K562 (cell line): ENCODE data around the gene ACRBP. TPM values are rescaled to one million over a fixed set of nuclear protein-coding genes. Genes with fewer than 3 reads are reported as not detected.

Experiments used
- ATAC-seq: fragments of 200-7000 bp; cut with Tn5 transposase; 3 replicates; pipeline ENCODE4 v1.9.1; 2020; ENCODE audit warnings: moderate library complexity
- BruUV-seq: library from RNA; stranded (reverse); fragments of 400-500 nt; replicated peaks from 2 replicates; lab custom pipeline; 2021; lab: Mats Ljungman, UMichigan
- CTCF ChIA-PET: fragments of 300-600 bp; formaldehyde crosslinking; extraction: SDS; loops from one replicate; lab custom pipeline; 2021; ENCODE audit warnings: low intra/inter-chr PET ratio; lab: Yijun Ruan, JAX
- POLR2A ChIA-PET: fragments of 300-600, 350-650 bp; sonication (Branson Sonifier 250); formaldehyde crosslinking; extraction: SDS; loops from one replicate; lab custom pipeline; 2021; ENCODE audit warnings: antibody characterized with exemption, inconsistent platforms; lab: Yijun Ruan, JAX
- DNase-seq, 4 experiments: peaks; one replicate each; pipeline versions ENCODE4 v3.0.0 to v3.0.0-alpha.2; 2011 to 2018; ENCODE audit warnings: low spot score in 3 of 4, mixed read lengths in 3 of 4; ENCODE audit errors: extremely low read depth in 1 of 4
- FAIRE-seq: peaks from 2 replicates; lab custom pipeline; 2011; peaks lifted over from hg19 to GRCh38; lab: Jason Lieb, UNC
- H2AFZ ChIP-seq: 2 replicates; pipeline ENCODE4 v1.6.0; 2011; ENCODE audit warnings: low read depth, low read length, control low read depth, inconsistent platforms
- H3K27ac ChIP-seq: fragments of 200-600 bp; 3 replicates; pipeline ENCODE4 v1.8.0; 2011; ENCODE audit warnings: low read depth, mild to moderate bottlenecking, control low read depth, inconsistent platforms, low read length, moderate library complexity, mixed read lengths; ENCODE audit errors: extremely low read depth
- H3K27me3 ChIP-seq, 2 experiments: fragments of 300-600 bp in 1 of 2; 2 replicates in 1 of 2; 3 replicates in 1 of 2; pipeline versions ENCODE4 v1.6.0 to v1.8.0; 2011; ENCODE audit warnings: inconsistent platforms in 2 of 2, low read length in 2 of 2, mild to moderate bottlenecking in 1 of 2, mixed read lengths in 1 of 2, moderate library complexity in 1 of 2; ENCODE audit not compliant: control insufficient read depth in 2 of 2, insufficient read depth in 2 of 2
- H3K36me3 ChIP-seq: fragments of 300-600 bp; 3 replicates; pipeline ENCODE4 v1.8.0; 2011; ENCODE audit warnings: mild to moderate bottlenecking, low read length, inconsistent platforms; ENCODE audit not compliant: control insufficient read depth, insufficient read depth
- H3K4me1 ChIP-seq, 2 experiments: fragments of 200-600 bp in 1 of 2; replicated peaks in 1 of 2; 2 replicates in 1 of 2; 3 replicates in 1 of 2; pipeline versions ENCODE4 v1.5.1 to v1.8.0; 2011; ENCODE audit warnings: inconsistent platforms in 2 of 2, low read length in 2 of 2, mild to moderate bottlenecking in 1 of 2, mixed read lengths in 1 of 2, moderate library complexity in 1 of 2; ENCODE audit not compliant: control insufficient read depth in 2 of 2, insufficient read depth in 2 of 2
- H3K4me2 ChIP-seq: 2 replicates; pipeline ENCODE4 v1.6.1; 2011; ENCODE audit warnings: low read length, control low read depth, inconsistent platforms, mixed read lengths; ENCODE audit not compliant: insufficient read depth
- H3K4me3 ChIP-seq: fragments of 200-600 bp; sonication (generic), shearing (Covaris generic); 2 replicates; pipeline ENCODE4 v1.5.1; 2016; ENCODE audit warnings: control low read depth, inconsistent platforms
- H3K79me2 ChIP-seq: fragments of 200-600 bp; 3 replicates; pipeline ENCODE4 v1.8.0; 2011; ENCODE audit warnings: low read length, inconsistent platforms; ENCODE audit not compliant: control insufficient read depth, insufficient read depth
- H3K9ac ChIP-seq, 2 experiments: 2 replicates each; pipeline versions ENCODE4 v1.6.0 to v1.6.1; 2011; ENCODE audit warnings: low read depth in 2 of 2, low read length in 2 of 2, control low read depth in 1 of 2, inconsistent platforms in 1 of 2, mild to moderate bottlenecking in 1 of 2, mixed read lengths in 1 of 2; ENCODE audit not compliant: insufficient read depth in 1 of 2
- H3K9me1 ChIP-seq: one replicate; pipeline ENCODE4 v1.6.0; 2011; ENCODE audit warnings: inconsistent platforms, mild to moderate bottlenecking, low read length, moderate library complexity; ENCODE audit not compliant: control insufficient read depth, insufficient read depth
- H3K9me3 ChIP-seq: replicated peaks from 2 replicates; pipeline ENCODE4 v1.5.1; 2011; ENCODE audit warnings: low read depth, low read length, inconsistent platforms; ENCODE audit not compliant: control insufficient read depth, insufficient read depth
- H4K20me1 ChIP-seq: replicated peaks from 2 replicates; pipeline ENCODE4 v1.6.1; 2011; ENCODE audit warnings: low read length, inconsistent platforms, mixed read lengths; ENCODE audit not compliant: control insufficient read depth, insufficient read depth
- CREM ChIP-seq: IDR thresholded peaks from 2 replicates; pipeline ENCODE4 v1.6.1; 2014; ENCODE audit warnings: antibody characterized with exemption, low read depth
- DNMT1 ChIP-seq: fragments of 450-650 bp; IDR thresholded peaks from 2 replicates; pipeline ENCODE4 v1.6.1; 2016; ENCODE audit warnings: antibody characterized with exemption, mild to moderate bottlenecking
- EP400 ChIP-seq: fragments of 450-650 bp; IDR thresholded peaks from 2 replicates; pipeline ENCODE4 v1.6.1; 2017; ENCODE audit warnings: antibody characterized with exemption, mild to moderate bottlenecking, moderate library complexity
- FIP1L1 ChIP-seq: fragments of 200-400 bp; formaldehyde crosslinking; IDR thresholded peaks from 2 replicates; pipeline ENCODE4 v1.6.1; 2018; ENCODE audit warnings: mild to moderate bottlenecking, low read depth, low read length; ENCODE audit not compliant: poor library complexity, severe bottlenecking
- MIER1 ChIP-seq: fragments of 450-650 bp; IDR thresholded peaks from 2 replicates; pipeline ENCODE4 v1.6.1; 2016; ENCODE audit warnings: antibody characterized with exemption, mild to moderate bottlenecking, low read depth
- NONO ChIP-seq, 2 experiments: fragments of 200-400 bp in 1 of 2; fragments of 450-650 bp in 1 of 2; formaldehyde crosslinking in 1 of 2; IDR thresholded peaks; 2 replicates each; pipeline ENCODE4 v1.6.1; 2017; ENCODE audit warnings: low read depth in 2 of 2, mild to moderate bottlenecking in 2 of 2, moderate library complexity in 2 of 2, low read length in 1 of 2
- RCOR1 ChIP-seq, 2 experiments: IDR thresholded peaks; 2 replicates each; pipeline ENCODE4 v1.6.1; 2012; ENCODE audit warnings: low read depth in 2 of 2, low read length in 2 of 2, borderline replicate concordance in 1 of 2, improper control_type of control experiment in 1 of 2
- RFX1 ChIP-seq: fragments of 450-650 bp; IDR thresholded peaks from 2 replicates; pipeline ENCODE4 v1.6.1; 2016; ENCODE audit warnings: mild to moderate bottlenecking, moderate library complexity
- RHOXF2B ChIP-seq: fragments of 250-450 bp; sonication (Bioruptor Pico); conservative IDR thresholded peaks from 2 replicates; pipeline ENCODE4 v1.5.1; 2021
- STAT6 ChIP-seq: sonication (generic); formaldehyde crosslinking; IDR thresholded peaks from 2 replicates; pipeline ENCODE4 v1.8.1; 2023; ENCODE audit warnings: mild to moderate bottlenecking, missing genetic modification reagents
- ZNF354B ChIP-seq: fragments of 250-450 bp; sonication (Bioruptor Pico); IDR thresholded peaks from 2 replicates; pipeline ENCODE4 v1.4.0; 2020
- ZNF766 ChIP-seq: fragments of 200-800 bp; sonication (Bioruptor generic); conservative IDR thresholded peaks from 2 replicates; pipeline ENCODE4 v1.6.1; 2016; ENCODE audit warnings: missing genetic modification characterization, missing compliant biosample characterization
- WGBS: fragments of 100-300 bp; shearing (Covaris generic); methylation state at CpG from one replicate; pipeline ENCODE4 v1.1.6; 2016; ENCODE audit warnings: low coverage, mixed read lengths; ENCODE audit not compliant: insufficient coverage; ENCODE audit errors: missing lambda C conversion rate; 5-methylcytosine and 5-hydroxymethylcytosine counted together
- in situ Hi-C: fragments of 300-500 bp; cut with MboI; formaldehyde crosslinking; loops from 4 replicates; pipeline ENCODE4 v1.15.0; 2018; ENCODE audit warnings: inconsistent platforms, mixed read lengths
- intact Hi-C: fragments of 100-400 bp; cut with micrococcal nuclease; formaldehyde crosslinking; loops from 2 replicates; pipeline ENCODE4 v1.14.2; 2022
- polyA plus RNA-seq, 8 experiments: library from polyadenylated mRNA; depleted of rRNA in 4 of 8; stranded (reverse) in 5 of 8; unstranded in 3 of 8; fragments of >200 nt; fragmentation: Nextera tagmentation in 2 of 8; fragmentation: Illumina TruSeq in 1 of 8; extraction: Ambion mirVana in 2 of 8; extraction: Trizol in 1 of 8; gene quantifications; 2 replicates each; pipeline versions ENCODE4 v1.2.1 to v1.2.3, GENCODE V29; 2011 to 2014; ENCODE audit warnings: inconsistent platforms in 1 of 8, missing spikeins in 1 of 8
- total RNA-seq, 7 experiments: library from RNA; depleted of rRNA in 6 of 7; stranded (reverse); fragments of >200 nt in 6 of 7; fragmentation: Illumina TruSeq in 2 of 7; extraction: Trizol in 2 of 7; gene quantifications; 2 replicates each; pipeline versions ENCODE4 v1.2.1 to v1.2.3, GENCODE V29; 2011 to 2021; ENCODE audit warnings: low replicate concordance in 1 of 7
- TF ChIP-seq, protein P1 (sequence below), 3 experiments: fragments of 200-800 bp in 1 of 3; sonication (Bioruptor generic) in 1 of 3; sonication (generic) in 1 of 3; formaldehyde crosslinking in 1 of 3; IDR thresholded peaks; 2 replicates each; pipeline versions ENCODE4 v1.6.1 to v1.8.0; 2016 to 2022; ENCODE audit warnings: mild to moderate bottlenecking in 2 of 3, missing compliant biosample characterization in 2 of 3, missing genetic modification characterization in 2 of 3, missing genetic modification reagents in 1 of 3
- TF ChIP-seq, protein P2 (sequence below): fragments of 450-650 bp; IDR thresholded peaks from 2 replicates; pipeline ENCODE4 v1.6.1; 2017; ENCODE audit warnings: antibody characterized with exemption
- TF ChIP-seq, protein P3 (sequence below): IDR thresholded peaks from 2 replicates; pipeline ENCODE4 v1.6.1; 2014; ENCODE audit warnings: antibody characterized with exemption

The ACRBP gene
- total and polyA plus RNA-seq, 9 of the 15 experiments (the other 6 are each of a cell fraction or from before 2014, with no cell fraction given): 3.1 to 31.8 (median 8.4) TPM

- BruUV-seq: TSS peak; percentile 58
- ChIA-PET POLR2A (interaction anchor here (0.7 to 2.1 kb wide), 10 partner anchors 10 to 154 kb away, joined by 3 to 12 read pairs (median 4); partner anchors contain the start of genes COPS7A, GAPDH, LPAR5 and MLF2), CTCF (interaction anchor here (1.2 kb wide), 1 partner anchor 71 kb away, joined by 4 read pairs; no protein-coding TSS in a partner anchor)
- WGBS: 0% methylated on average over 3 of the region's 13 CpGs
- DNase-seq (no peak), ATAC-seq (no peak), FAIRE-seq (no peak)
- Histone ChIP-seq H3K9me3 (no peaks in the 10 kb centered on the region), H3K4me3 (peak overlapping the region; percentile 70), H3K27ac (peak overlapping the region; percentile 99), H2AFZ (peak overlapping the region; percentile 82), H3K4me2 (peak overlapping the region; percentile 99), H3K36me3 (peaks cover 33% of the 10 kb centered on the region), H3K4me1 (peaks cover 0 to 5% of the 10 kb centered on the region in 2 experiments; a peak in 1 of 5 replicates), H3K9me1 (no peaks in the 10 kb centered on the region), H3K79me2 (peaks cover 66% of the 10 kb centered on the region), H4K20me1 (no peaks in the 10 kb centered on the region), H3K9ac (peak overlapping the region; percentile 96 to 98), H3K27me3 (no peaks in the 10 kb centered on the region)
- intact Hi-C loops: loop anchor here (2.0 to 5.0 kb wide), 5 partner anchors 26 to 138 kb away; partner anchors contain the start of genes COPS7A and ING4
- in situ Hi-C loops: no loop called here
- TF ChIP-seq, protein P1, sequence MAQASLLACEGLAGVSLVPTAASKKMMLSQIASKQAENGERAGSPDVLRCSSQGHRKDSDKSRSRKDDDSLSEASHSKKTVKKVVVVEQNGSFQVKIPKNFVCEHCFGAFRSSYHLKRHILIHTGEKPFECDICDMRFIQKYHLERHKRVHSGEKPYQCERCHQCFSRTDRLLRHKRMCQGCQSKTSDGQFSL (CRISPR knock-in tag; IDR thresholded peaks at IDR 0.05): peak; percentile 90
- TF ChIP-seq, protein P1 (tag; IDR thresholded peaks at IDR 0.05): no peak
- TF ChIP-seq STAT6 (CRISPR knock-in tag): no peak
- no peak for TF ChIP-seq MIER1
- no peak for TF ChIP-seq RFX1
- TF ChIP-seq ZNF354B (CRISPR knock-in tag): no peak
- no peak for TF ChIP-seq RCOR1 (IDR thresholded peaks at IDR 0.05; ENCODE audit: borderline replicate concordance in 1 of 2, low read depth in 2 of 2, low read length in 2 of 2)
- peak; percentile 71; the same call in 1 of the 2 replicates for TF ChIP-seq CREM
- TF ChIP-seq, protein P2, sequence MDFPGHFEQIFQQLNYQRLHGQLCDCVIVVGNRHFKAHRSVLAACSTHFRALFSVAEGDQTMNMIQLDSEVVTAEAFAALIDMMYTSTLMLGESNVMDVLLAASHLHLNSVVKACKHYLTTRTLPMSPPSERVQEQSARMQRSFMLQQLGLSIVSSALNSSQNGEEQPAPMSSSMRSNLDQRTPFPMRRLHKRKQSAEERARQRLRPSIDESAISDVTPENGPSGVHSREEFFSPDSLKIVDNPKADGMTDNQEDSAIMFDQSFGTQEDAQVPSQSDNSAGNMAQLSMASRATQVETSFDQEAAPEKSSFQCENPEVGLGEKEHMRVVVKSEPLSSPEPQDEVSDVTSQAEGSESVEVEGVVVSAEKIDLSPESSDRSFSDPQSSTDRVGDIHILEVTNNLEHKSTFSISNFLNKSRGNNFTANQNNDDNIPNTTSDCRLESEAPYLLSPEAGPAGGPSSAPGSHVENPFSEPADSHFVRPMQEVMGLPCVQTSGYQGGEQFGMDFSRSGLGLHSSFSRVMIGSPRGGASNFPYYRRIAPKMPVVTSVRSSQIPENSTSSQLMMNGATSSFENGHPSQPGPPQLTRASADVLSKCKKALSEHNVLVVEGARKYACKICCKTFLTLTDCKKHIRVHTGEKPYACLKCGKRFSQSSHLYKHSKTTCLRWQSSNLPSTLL: no peak
- TF ChIP-seq ZNF766 (CRISPR knock-in tag): no peak
- TF ChIP-seq, protein P3, sequence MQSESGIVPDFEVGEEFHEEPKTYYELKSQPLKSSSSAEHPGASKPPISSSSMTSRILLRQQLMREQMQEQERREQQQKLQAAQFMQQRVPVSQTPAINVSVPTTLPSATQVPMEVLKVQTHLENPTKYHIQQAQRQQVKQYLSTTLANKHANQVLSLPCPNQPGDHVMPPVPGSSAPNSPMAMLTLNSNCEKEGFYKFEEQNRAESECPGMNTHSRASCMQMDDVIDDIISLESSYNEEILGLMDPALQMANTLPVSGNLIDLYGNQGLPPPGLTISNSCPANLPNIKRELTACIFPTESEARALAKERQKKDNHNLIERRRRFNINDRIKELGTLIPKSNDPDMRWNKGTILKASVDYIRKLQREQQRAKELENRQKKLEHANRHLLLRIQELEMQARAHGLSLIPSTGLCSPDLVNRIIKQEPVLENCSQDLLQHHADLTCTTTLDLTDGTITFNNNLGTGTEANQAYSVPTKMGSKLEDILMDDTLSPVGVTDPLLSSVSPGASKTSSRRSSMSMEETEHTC: no peak
- TF ChIP-seq EP400: no peak
- no peak for TF ChIP-seq DNMT1
- TF ChIP-seq RHOXF2B (CRISPR knock-in tag): no peak
- no peak for TF ChIP-seq FIP1L1
- no peak for TF ChIP-seq NONO (IDR thresholded peaks at IDR 0.05; ENCODE audit: low read depth in 2 of 2, low read length in 1 of 2)
These were observed 41.3 kb upstream of the ACRBP start for GRCh38 chr12:6688543-6688998.
